Transverse colon (tissue), 4 donors: ENCODE results near the gene TRIM44. TPM values are rescaled to one million over a fixed set of nuclear protein-coding genes. Genes with fewer than 3 reads are reported as not detected.

Experiments used
- DNase-seq: peaks from one replicate; pipeline ENCODE4 v3.0.0-alpha.2; 2019
- H3K27ac ChIP-seq, 4 donors: fragments of 200-600 bp; sonication (generic); 2 replicates each; pipeline ENCODE4 v1.5.1; 2016 to 2018; ENCODE audit warnings: inconsistent platforms in 4 of 4
- H3K27me3 ChIP-seq: fragments of 200-600 bp; sonication (generic); 2 replicates; pipeline ENCODE4 v1.5.1; 2017; ENCODE audit warnings: inconsistent platforms
- H3K36me3 ChIP-seq, 4 donors: fragments of 200-600 bp; sonication (generic); 2 replicates each; pipeline ENCODE4 v1.5.1; 2017 to 2019; ENCODE audit warnings: inconsistent platforms in 4 of 4
- H3K4me1 ChIP-seq, 4 donors: fragments of 200-600 bp; sonication (generic); 2 replicates each; pipeline ENCODE4 v1.5.1; 2017 to 2020; ENCODE audit warnings: inconsistent platforms in 4 of 4
- H3K4me3 ChIP-seq, 4 donors: fragments of 200-600 bp; sonication (generic); 1 replicate in 1 of 4; 2 replicates in 3 of 4; pipeline versions ENCODE4 v1.5.1 to v1.6.1; 2017 to 2019; ENCODE audit warnings: inconsistent platforms in 4 of 4
- H3K9me3 ChIP-seq, 2 donors: fragments of 200-600 bp; sonication (generic); 2 replicates each; pipeline ENCODE4 v1.5.1; 2017 to 2019; ENCODE audit warnings: inconsistent platforms in 2 of 2
- EP300 ChIP-seq: sonication (generic); formaldehyde crosslinking; IDR thresholded peaks from one replicate; pipeline ENCODE4 v1.6.1; 2017; ENCODE audit warnings: antibody characterized with exemption, low read depth
- POLR2A ChIP-seq: fragments of 450-650 bp; IDR thresholded peaks from one replicate; pipeline ENCODE4 v1.6.1; 2016; ENCODE audit warnings: antibody characterized with exemption, mild to moderate bottlenecking, moderate library complexity
- POLR2AphosphoS5 ChIP-seq, 3 donors: sonication (generic); formaldehyde crosslinking; IDR thresholded peaks; one replicate each; pipeline ENCODE4 v1.6.1; 2016; ENCODE audit warnings: antibody characterized with exemption in 3 of 3
- WGBS, 2 donors: methylation state at CpG; one replicate each; pipeline ENCODE4 v1.1.5; 2018; ENCODE audit warnings: low coverage in 1 of 2; 5-methylcytosine and 5-hydroxymethylcytosine counted together
- in situ Hi-C, 4 donors: fragments of 200-750 bp; cut with MboI; loops; one replicate each; pipeline versions ENCODE4 v1.15.0 to v1.15.1; 2017; ENCODE audit warnings: low sequenced_read_pairs in 3 of 4, low pct_ligation_motif_present in 1 of 4, low pct_unique_long_range_greater_than_20kb in 1 of 4
- intact Hi-C: fragments of 100-400 bp; cut with DNase I; formaldehyde crosslinking; loops from one replicate; pipeline ENCODE4 v1.15.1; 2023; ENCODE audit warnings: low total_unique reads
- total RNA-seq, 4 donors: library from RNA; depleted of rRNA; stranded (reverse); fragments of >200 nt; gene quantifications; one replicate each; pipeline ENCODE4 v1.1.0, GENCODE V29; 2016
- TF ChIP-seq, protein P1 (sequence below), 5 experiments: fragments of 200-600 bp in 3 of 5; fragments of 450-650 bp in 2 of 5; sonication (generic) in 3 of 5; IDR thresholded peaks; 1 replicate in 2 of 5; 2 replicates in 3 of 5; pipeline ENCODE4 v1.5.1; 2016 to 2017; ENCODE audit warnings: antibody characterized with exemption in 5 of 5, inconsistent platforms in 3 of 5, mild to moderate bottlenecking in 2 of 5, moderate library complexity in 1 of 5

Gene TRIM44
- total RNA-seq, 4 donors from 2014 or later: 17.9 to 93.9 (median 37.5) TPM

DNA sequence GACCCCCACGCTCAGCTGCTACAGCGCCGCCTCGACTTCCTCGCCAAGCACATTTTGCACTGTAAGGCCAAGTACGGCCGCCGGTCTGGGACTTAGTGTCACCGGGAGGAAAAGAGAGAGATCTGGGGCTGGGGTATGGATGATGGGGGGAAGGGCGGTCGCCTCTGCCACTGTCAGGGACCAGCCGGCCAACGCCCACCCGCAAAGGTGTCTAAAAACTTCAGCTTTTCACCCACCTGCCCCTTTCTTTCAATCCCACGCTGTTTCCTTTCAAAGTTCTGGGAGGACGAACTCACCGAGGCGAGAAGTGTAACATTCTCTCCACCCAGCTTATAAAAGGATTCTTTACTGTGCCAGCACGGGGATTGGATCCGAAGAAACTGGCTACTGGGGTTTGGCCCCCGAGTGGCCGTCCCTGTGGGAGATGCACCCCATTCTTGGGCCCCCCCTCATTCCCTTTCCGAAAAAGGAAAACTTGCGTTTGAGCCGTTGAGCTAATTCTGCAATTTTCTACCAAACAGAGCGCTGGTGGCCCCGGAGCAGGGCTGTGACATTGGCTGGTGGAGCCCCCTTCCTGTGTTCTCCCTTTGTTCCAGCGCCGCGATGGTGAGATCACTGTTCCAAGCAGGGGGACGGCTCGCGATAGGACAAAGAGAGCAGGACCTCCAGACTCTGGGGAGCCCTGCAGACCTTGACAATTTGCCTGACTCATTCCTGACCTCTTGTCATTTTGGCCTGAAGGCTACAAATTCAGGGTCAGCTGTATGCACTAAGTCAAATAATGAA lies 42.5 kb upstream of the TRIM44 start:
- Histone ChIP-seq H3K27ac (no peak overlapping the region), H3K4me3 (peak overlapping the region; percentile 23 to 52 (median 48)), H3K27me3 (peaks cover 91% of the 10 kb centered on the region), H3K36me3 (no peaks in the 10 kb centered on the region), H3K4me1 (peaks cover 11 to 35% (median 21%) of the 10 kb centered on the region in 4 donors), H3K9me3 (no peaks in the 10 kb centered on the region)
- DNase-seq: peak; percentile 8
- no peak for TF ChIP-seq EP300
- no peak for TF ChIP-seq POLR2A
- TF ChIP-seq, protein P1, sequence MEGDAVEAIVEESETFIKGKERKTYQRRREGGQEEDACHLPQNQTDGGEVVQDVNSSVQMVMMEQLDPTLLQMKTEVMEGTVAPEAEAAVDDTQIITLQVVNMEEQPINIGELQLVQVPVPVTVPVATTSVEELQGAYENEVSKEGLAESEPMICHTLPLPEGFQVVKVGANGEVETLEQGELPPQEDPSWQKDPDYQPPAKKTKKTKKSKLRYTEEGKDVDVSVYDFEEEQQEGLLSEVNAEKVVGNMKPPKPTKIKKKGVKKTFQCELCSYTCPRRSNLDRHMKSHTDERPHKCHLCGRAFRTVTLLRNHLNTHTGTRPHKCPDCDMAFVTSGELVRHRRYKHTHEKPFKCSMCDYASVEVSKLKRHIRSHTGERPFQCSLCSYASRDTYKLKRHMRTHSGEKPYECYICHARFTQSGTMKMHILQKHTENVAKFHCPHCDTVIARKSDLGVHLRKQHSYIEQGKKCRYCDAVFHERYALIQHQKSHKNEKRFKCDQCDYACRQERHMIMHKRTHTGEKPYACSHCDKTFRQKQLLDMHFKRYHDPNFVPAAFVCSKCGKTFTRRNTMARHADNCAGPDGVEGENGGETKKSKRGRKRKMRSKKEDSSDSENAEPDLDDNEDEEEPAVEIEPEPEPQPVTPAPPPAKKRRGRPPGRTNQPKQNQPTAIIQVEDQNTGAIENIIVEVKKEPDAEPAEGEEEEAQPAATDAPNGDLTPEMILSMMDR (IDR thresholded peaks at IDR 0.05): no peak
- no peak for TF ChIP-seq POLR2AphosphoS5 (IDR thresholded peaks at IDR 0.05)
- in situ Hi-C loops: loop anchor here (5.0 to 25.0 kb wide), 9 partner anchors 192 to 875 kb away; no protein-coding TSS in a partner anchor
- WGBS, 2 donors: 0 to 10% methylated on average over 2 to 26 of the region's 33 CpGs
- intact Hi-C loops: loop anchor here (5.0 to 10.0 kb wide), 3 partner anchors 202 to 647 kb away; no protein-coding TSS in a partner anchor

DNA sequence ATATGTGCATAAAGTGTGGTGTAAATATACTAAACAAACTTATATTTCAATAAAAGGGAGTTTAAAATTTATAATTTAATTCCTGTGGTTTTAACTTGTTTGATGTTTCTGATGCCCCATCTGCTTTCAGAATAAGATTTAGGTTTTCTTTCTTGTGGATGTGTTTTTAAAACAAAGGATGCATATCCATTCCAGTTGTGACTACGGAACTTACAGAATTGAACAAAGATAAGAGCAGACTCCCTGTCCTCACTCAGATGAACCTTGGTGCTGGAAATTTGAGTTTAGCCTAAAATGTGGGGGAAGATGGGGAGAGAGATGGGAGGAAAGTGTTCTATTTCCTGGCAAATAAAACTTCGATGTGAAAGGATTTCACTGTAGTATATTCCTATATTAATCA lies 41.8 kb upstream of the TRIM44 start:
- peaks cover 92% of the 10 kb centered on the region for H3K27me3 ChIP-seq

DNA sequence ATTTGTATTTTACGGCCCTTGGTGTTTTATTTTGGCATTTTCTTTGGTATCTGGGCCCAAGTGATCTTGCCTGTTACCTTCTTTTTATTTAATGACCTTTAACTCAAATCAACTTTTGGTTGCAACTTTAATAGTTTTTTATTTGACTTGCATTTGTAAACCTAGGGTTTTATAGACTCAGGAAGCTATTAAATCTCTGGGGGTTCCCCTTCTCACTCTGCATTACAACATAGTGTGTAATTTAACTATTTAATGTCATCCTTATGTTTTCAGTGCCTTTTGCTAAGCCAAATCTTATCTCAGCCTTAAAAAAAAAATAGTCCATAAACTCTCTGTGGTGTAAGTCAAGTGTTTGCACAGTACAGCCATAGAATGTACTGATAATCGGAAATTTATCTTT lies 41.0 kb upstream of the TRIM44 start:
- 39 to 53% methylated on average over 2 of the region's 2 CpGs for WGBS, 2 donors
- Histone ChIP-seq H3K27me3 (peaks cover 97% of the 10 kb centered on the region), H3K36me3 (no peaks in the 10 kb centered on the region), H3K9me3 (no peaks in the 10 kb centered on the region), H3K4me1 (peaks cover 11 to 33% (median 21%) of the 10 kb centered on the region in 4 donors), H3K27ac (no peak overlapping the region), H3K4me3 (no peak overlapping the region)
- no peak for DNase-seq
- intact Hi-C loops: no loop called here
- in situ Hi-C loops: loop anchor here in 3 of 4 donors (25.0 kb wide), 4 partner anchors 191 to 866 kb away; no protein-coding TSS in a partner anchor
- TF ChIP-seq, protein P1 (IDR thresholded peaks at IDR 0.05): no peak
- TF ChIP-seq POLR2AphosphoS5 (IDR thresholded peaks at IDR 0.05) (no peak), EP300 (no peak), POLR2A (no peak)

More for the DNA sequence above, 41.8 kb upstream of the TRIM44 start:
- in situ Hi-C loops: loop anchor here in 3 of 4 donors (25.0 kb wide), 4 partner anchors 192 to 867 kb away; no protein-coding TSS in a partner anchor
- WGBS, 2 donors: 50 to 71% methylated on average over 2 of the region's 2 CpGs
- TF ChIP-seq, protein P1 (IDR thresholded peaks at IDR 0.05): no peak
- no peak for TF ChIP-seq POLR2A
- no peak for TF ChIP-seq POLR2AphosphoS5 (IDR thresholded peaks at IDR 0.05)
- no peak for TF ChIP-seq EP300
- Histone ChIP-seq H3K4me3 (no peak overlapping the region), H3K9me3 (no peaks in the 10 kb centered on the region), H3K36me3 (no peaks in the 10 kb centered on the region), H3K4me1 (peaks cover 11 to 35% (median 21%) of the 10 kb centered on the region in 4 donors), H3K27ac (no peak overlapping the region)
- DNase-seq: no peak
- intact Hi-C loops: no loop called here

DNA sequence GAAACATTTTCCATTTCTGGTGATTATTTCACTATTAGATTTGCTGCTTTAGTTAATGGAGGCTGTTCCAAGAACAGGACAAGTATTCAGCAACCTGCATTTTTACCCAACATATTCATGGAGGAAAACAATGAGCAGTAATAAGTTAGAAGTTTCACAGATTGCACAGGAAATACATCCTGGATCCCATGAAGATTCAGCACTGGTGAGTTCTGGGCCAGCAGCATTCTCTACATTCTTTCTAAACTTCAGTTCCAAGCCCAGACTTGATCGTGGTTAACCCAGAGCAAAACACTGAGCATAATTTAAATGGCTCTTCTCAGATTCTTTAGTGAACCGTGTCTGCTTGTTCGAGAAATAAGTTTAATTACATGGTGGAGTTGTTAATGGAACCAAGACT lies 40.5 kb upstream of the TRIM44 start:
- DNase-seq: no peak
- no peaks in the 10 kb centered on the region for H3K36me3 ChIP-seq

More for the DNA sequence above, 40.5 kb upstream of the TRIM44 start:
- in situ Hi-C loops: loop anchor here in 3 of 4 donors (25.0 kb wide), 4 partner anchors 190 to 865 kb away; no protein-coding TSS in a partner anchor
- intact Hi-C loops: no loop called here
- Histone ChIP-seq H3K27ac (no peak overlapping the region), H3K9me3 (no peaks in the 10 kb centered on the region), H3K4me3 (no peak overlapping the region), H3K27me3 (peaks cover 97% of the 10 kb centered on the region), H3K4me1 (peaks cover 11 to 33% (median 21%) of the 10 kb centered on the region in 4 donors)
- TF ChIP-seq EP300 (no peak), POLR2A (no peak), POLR2AphosphoS5 (IDR thresholded peaks at IDR 0.05) (no peak)
- TF ChIP-seq, protein P1 (IDR thresholded peaks at IDR 0.05): no peak
- 34 to 46% methylated on average over 3 of the region's 3 CpGs for WGBS, 2 donors
